22Rv1 (cell line): ENCODE data around the gene NUP188.

Experiments used
- ZFX ChIP-seq: fragments of 450-650 bp; IDR thresholded peaks from 2 replicates; pipeline ENCODE4 v1.6.1; 2017; ENCODE audit warnings: antibody characterized with exemption, borderline replicate concordance
- TF ChIP-seq, protein P1 (sequence below): fragments of 450-650 bp; IDR thresholded peaks from 2 replicates; pipeline ENCODE4 v1.5.1; 2017; ENCODE audit warnings: mild to moderate bottlenecking

DNA sequence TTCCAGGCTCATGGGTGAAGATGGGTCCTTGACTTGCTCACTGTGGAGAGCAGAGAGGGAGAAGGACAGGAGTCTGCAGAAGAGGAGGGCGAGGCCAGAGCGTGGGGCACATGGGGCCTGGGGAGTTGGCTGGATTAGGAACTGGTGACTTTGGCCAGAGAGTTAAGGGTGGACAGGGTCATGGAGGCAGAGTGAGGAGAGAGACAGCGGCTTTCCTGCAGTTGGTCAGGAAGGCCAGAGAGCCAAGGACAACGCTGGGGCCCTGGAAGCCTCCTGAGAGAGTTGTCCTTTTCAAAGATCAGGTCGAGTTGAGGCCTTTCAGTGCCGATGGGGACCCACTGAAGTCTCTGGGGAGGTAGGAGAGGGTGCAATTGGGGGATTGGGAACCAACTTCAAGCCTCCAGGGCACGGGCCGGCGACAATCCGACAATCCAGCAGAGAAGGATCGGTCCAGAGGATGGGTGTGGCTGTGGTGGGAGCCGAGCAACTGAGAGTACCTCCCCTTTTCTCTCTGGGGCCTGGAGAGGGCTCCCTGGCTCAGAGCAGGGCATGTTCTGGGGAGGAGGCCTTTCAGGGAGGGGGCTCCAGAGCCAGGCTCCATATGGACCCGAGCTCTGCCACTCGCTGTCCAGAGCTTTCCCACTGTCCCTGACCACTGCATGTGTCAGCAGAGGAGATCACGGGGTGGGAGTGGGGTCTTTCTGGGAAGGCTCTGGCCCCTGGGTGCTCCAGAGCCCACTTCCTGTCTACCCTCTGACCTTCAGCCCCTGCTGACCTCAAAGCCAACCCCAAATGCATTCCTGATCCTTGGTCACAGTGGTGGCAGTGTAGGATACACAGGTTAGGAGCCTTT is 34.2 kb upstream of the NUP188 start:
- TF ChIP-seq, protein P1, sequence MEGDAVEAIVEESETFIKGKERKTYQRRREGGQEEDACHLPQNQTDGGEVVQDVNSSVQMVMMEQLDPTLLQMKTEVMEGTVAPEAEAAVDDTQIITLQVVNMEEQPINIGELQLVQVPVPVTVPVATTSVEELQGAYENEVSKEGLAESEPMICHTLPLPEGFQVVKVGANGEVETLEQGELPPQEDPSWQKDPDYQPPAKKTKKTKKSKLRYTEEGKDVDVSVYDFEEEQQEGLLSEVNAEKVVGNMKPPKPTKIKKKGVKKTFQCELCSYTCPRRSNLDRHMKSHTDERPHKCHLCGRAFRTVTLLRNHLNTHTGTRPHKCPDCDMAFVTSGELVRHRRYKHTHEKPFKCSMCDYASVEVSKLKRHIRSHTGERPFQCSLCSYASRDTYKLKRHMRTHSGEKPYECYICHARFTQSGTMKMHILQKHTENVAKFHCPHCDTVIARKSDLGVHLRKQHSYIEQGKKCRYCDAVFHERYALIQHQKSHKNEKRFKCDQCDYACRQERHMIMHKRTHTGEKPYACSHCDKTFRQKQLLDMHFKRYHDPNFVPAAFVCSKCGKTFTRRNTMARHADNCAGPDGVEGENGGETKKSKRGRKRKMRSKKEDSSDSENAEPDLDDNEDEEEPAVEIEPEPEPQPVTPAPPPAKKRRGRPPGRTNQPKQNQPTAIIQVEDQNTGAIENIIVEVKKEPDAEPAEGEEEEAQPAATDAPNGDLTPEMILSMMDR: no peak
- TF ChIP-seq ZFX: no peak
